IMR-90 (cell line): ENCODE measurements around the gene TMEM129.

Experiments used
- BHLHE40 ChIP-seq: fragments of 150-350 bp; IDR thresholded peaks from 2 replicates; pipeline ENCODE4 v1.6.1; 2016; ENCODE audit warnings: mild to moderate bottlenecking, low read depth, low read length
- CEBPB ChIP-seq: IDR thresholded peaks from 2 replicates; pipeline ENCODE4 v1.6.1; 2012; ENCODE audit warnings: low read depth, low read length, improper control_type of control experiment
- CHD1 ChIP-seq: IDR thresholded peaks from 2 replicates; pipeline ENCODE4 v1.6.1; 2012; ENCODE audit warnings: low read depth, low read length, improper control_type of control experiment
- CTCF ChIP-seq: conservative IDR thresholded peaks from 2 replicates; pipeline ENCODE4 v1.5.1; 2012; ENCODE audit warnings: mild to moderate bottlenecking, low read depth, low read length, improper control_type of control experiment
- ELK1 ChIP-seq: fragments of 150-350 bp; IDR thresholded peaks from 2 replicates; pipeline ENCODE4 v1.6.1; 2016; ENCODE audit warnings: low read depth, mild to moderate bottlenecking, low read length, moderate library complexity, borderline replicate concordance
- FOS ChIP-seq: fragments of 150-350 bp; IDR thresholded peaks from 2 replicates; pipeline ENCODE4 v1.6.1; 2016; ENCODE audit warnings: low read depth, low read length
- MAFK ChIP-seq: IDR thresholded peaks from 2 replicates; pipeline ENCODE4 v1.6.1; 2012; ENCODE audit warnings: low read depth, low read length, improper control_type of control experiment
- MAZ ChIP-seq: IDR thresholded peaks from 2 replicates; pipeline ENCODE4 v1.6.1; 2012; ENCODE audit warnings: low read depth, mild to moderate bottlenecking, low read length, improper control_type of control experiment, moderate library complexity, borderline replicate concordance
- NFE2L2 ChIP-seq: fragments of 150-350 bp; IDR thresholded peaks from 2 replicates; pipeline ENCODE4 v1.6.1; 2016; ENCODE audit warnings: low read depth, mild to moderate bottlenecking, low read length
- POLR2A ChIP-seq: IDR thresholded peaks from 2 replicates; pipeline ENCODE4 v1.6.1; 2012; ENCODE audit warnings: mild to moderate bottlenecking, low read depth, low read length
- RAD21 ChIP-seq: IDR thresholded peaks from 2 replicates; pipeline ENCODE4 v1.6.1; 2012; ENCODE audit warnings: low read length, improper control_type of control experiment
- SMC3 ChIP-seq: fragments of 150-350 bp; IDR thresholded peaks from 2 replicates; pipeline ENCODE4 v1.6.1; 2016; ENCODE audit warnings: low read depth, mild to moderate bottlenecking, antibody characterized with exemption, low read length, moderate library complexity
- USF2 ChIP-seq: fragments of 150-350 bp; IDR thresholded peaks from 2 replicates; pipeline ENCODE4 v1.6.1; 2017; ENCODE audit warnings: mild to moderate bottlenecking, antibody characterized with exemption, low read length, low read depth

- TF ChIP-seq POLR2A (no peak), CEBPB (no peak), MAZ (no peak), CTCF (no peak), FOS (no peak), RAD21 (no peak), BHLHE40 (no peak), NFE2L2 (no peak), MAFK (no peak), SMC3 (no peak), CHD1 (no peak), ELK1 (no peak), USF2 (no peak)
Observed at GRCh38 chr4:1757836-1758235, 36.7 kb upstream of the TMEM129 start.
